T-cell (primary cell): ENCODE results near the gene SIX2. TPM values are rescaled to one million over a fixed set of nuclear protein-coding genes. Genes with fewer than 3 reads are reported as not detected.

ENCODE experiments used
- ATAC-seq, 4 experiments: fragments of 200-7000 bp in 3 of 4; fragments of 150-1000 bp in 1 of 4; cut with Tn5 transposase; replicated peaks in 1 of 4; 1 replicate in 3 of 4; 2 replicates in 1 of 4; pipeline ENCODE4 v1.10.0; 2021; ENCODE audit warnings: moderate library complexity in 3 of 4, mild to moderate bottlenecking in 2 of 4, moderate number of reproducible peaks in 1 of 4
- CTCF ChIA-PET, 2 donors: fragments of 300-600 bp; sonication (Branson Sonifier 250); formaldehyde crosslinking; loops; one replicate each; lab custom pipeline; 2022; ENCODE audit warnings: antibody characterized with exemption in 2 of 2; lab: Charles Lee
- POLR2A ChIA-PET, 2 donors: fragments of 300-600 bp; sonication (Branson Sonifier 250); formaldehyde crosslinking; loops; one replicate each; lab custom pipeline; 2022; ENCODE audit warnings: antibody characterized with exemption in 2 of 2; lab: Charles Lee
- DNase-seq, 35 experiments: peaks; one replicate each; pipeline versions ENCODE4 v3.0.0 to v3.0.0-alpha.2; 2013 to 2023
- H3K27ac ChIP-seq: one replicate; pipeline ENCODE4 v1.5.1; 2013; ENCODE audit warnings: low read length
- H3K27me3 ChIP-seq, 2 experiments: replicated peaks in 1 of 2; 1 replicate in 1 of 2; 2 replicates in 1 of 2; pipeline versions ENCODE4 v1.6.1 to v1.7.0; 2013; ENCODE audit warnings: low read length in 1 of 2, mixed read lengths in 1 of 2; ENCODE audit not compliant: control insufficient read depth in 2 of 2, insufficient read depth in 2 of 2; ENCODE audit errors: extremely low read depth in 1 of 2
- H3K36me3 ChIP-seq, 2 donors: 1 replicate in 1 of 2; 2 replicates in 1 of 2; pipeline versions ENCODE4 v1.6.1 to v1.7.0; 2013; ENCODE audit warnings: low read length in 1 of 2; ENCODE audit not compliant: control insufficient read depth in 2 of 2, insufficient read depth in 1 of 2; ENCODE audit errors: extremely low read depth in 1 of 2
- H3K4me1 ChIP-seq, 2 experiments: 1 replicate in 1 of 2; 2 replicates in 1 of 2; pipeline versions ENCODE4 v1.6.1 to v1.7.0; 2013; ENCODE audit warnings: low read length in 2 of 2, mixed read lengths in 1 of 2; ENCODE audit not compliant: insufficient read depth in 2 of 2, control insufficient read depth in 1 of 2; ENCODE audit errors: extremely low read depth in 1 of 2
- H3K4me3 ChIP-seq, 2 donors: 1 replicate in 1 of 2; 2 replicates in 1 of 2; pipeline versions ENCODE4 v1.5.1 to v1.7.0; 2013; ENCODE audit warnings: mild to moderate bottlenecking in 2 of 2, low read length in 1 of 2, moderate library complexity in 1 of 2; ENCODE audit not compliant: control insufficient read depth in 1 of 2; ENCODE audit errors: extremely low read depth in 1 of 2
- H3K9me3 ChIP-seq: 2 replicates; pipeline ENCODE4 v1.7.0; 2013
- H3K27ac Mint-ChIP-seq, 2 donors: one replicate each; pipeline ENCODE4 v1.8.0; 2020 to 2021; ENCODE audit warnings: mild to moderate bottlenecking in 2 of 2, mixed read lengths in 2 of 2
- H3K27me3 Mint-ChIP-seq, 2 donors: one replicate each; pipeline ENCODE4 v1.8.0; 2021 to 2022; ENCODE audit warnings: mixed read lengths in 2 of 2
- H3K36me3 Mint-ChIP-seq: one replicate; pipeline ENCODE4 v1.8.0; 2021; ENCODE audit warnings: mixed read lengths
- H3K4me1 Mint-ChIP-seq, 3 donors: one replicate each; pipeline ENCODE4 v1.8.0; 2020 to 2022; ENCODE audit warnings: mixed read lengths in 3 of 3, mild to moderate bottlenecking in 1 of 3
- H3K4me3 Mint-ChIP-seq, 3 donors: one replicate each; pipeline ENCODE4 v1.8.0; 2020 to 2022; ENCODE audit warnings: mild to moderate bottlenecking in 3 of 3, mixed read lengths in 3 of 3, moderate library complexity in 3 of 3
- H3K9me3 Mint-ChIP-seq, 3 donors: one replicate each; pipeline ENCODE4 v1.8.0; 2020 to 2022; ENCODE audit warnings: mixed read lengths in 3 of 3
- WGBS: methylation state at CpG from one replicate; pipeline ENCODE4 v1.1.5; 2013; ENCODE audit warnings: missing lambda C conversion rate; ENCODE audit not compliant: insufficient coverage; 5-methylcytosine and 5-hydroxymethylcytosine counted together
- total RNA-seq, 35 experiments: library from RNA in 6 of 35; stranded (reverse) in 6 of 35; fragments of 120-200 nt in 1 of 35; gene quantifications; one replicate each; pipeline versions ENCODE4 v1.2.1 to v1.2.4 and lab custom pipeline; 2013 to 2026

The SIX2 gene
- not detected for total RNA-seq
- total RNA-seq (2013): not detected
- 0 to 0.09 (median 0) reads per million in 29 experiments for total RNA-seq (lab: John Stamatoyannopoulos, UW)

- H3K4me1 ChIP-seq: peaks cover 8 to 39% of the 10 kb centered on the region in 2 experiments
- H3K4me1 Mint-ChIP-seq: peaks cover 24 to 52% (median 50%) of the 10 kb centered on the region in 3 donors
- ATAC-seq: no peak
- peaks cover 17 to 91% of the 10 kb centered on the region in 2 experiments for H3K27me3 ChIP-seq
- WGBS: 3% methylated on average over 59 of the region's 61 CpGs
- ChIA-PET POLR2A (no interaction called here), CTCF (no interaction called here)
- DNase-seq: no peak
- H3K27ac Mint-ChIP-seq: no peak within 1 kb of the TSS
- peaks cover 49 to 74% of the 10 kb centered on the region in 2 donors for H3K27me3 Mint-ChIP-seq
- peak within 1 kb of the TSS; percentile 15 to 76 for H3K4me3 ChIP-seq
- H3K4me3 Mint-ChIP-seq: peak within 1 kb of the TSS; percentile 69 to 74 (median 70)
- H3K27ac ChIP-seq: no peak within 1 kb of the TSS
- no peaks in the 10 kb centered on the region for H3K36me3 ChIP-seq
- no peaks in the 10 kb centered on the region for H3K9me3 ChIP-seq
- H3K36me3 Mint-ChIP-seq: no peaks in the 10 kb centered on the region
- no peaks in the 10 kb centered on the region for H3K9me3 Mint-ChIP-seq
Measured at GRCh38 chr2:45009303-45009927, at the start of gene SIX2. Gene SIX2 (minus strand): TSS chr2:45009452. CDS start chr2:45009110, 342 bp downstream.

- DNase-seq (no peak), ATAC-seq (no peak)
- Mint-ChIP-seq H3K9me3 (no peaks in the 10 kb centered on the region), H3K27ac (no peak overlapping the region), H3K27me3 (peaks cover 8 to 15% of the 10 kb centered on the region in 2 donors), H3K36me3 (no peaks in the 10 kb centered on the region), H3K4me3 (no peak overlapping the region), H3K4me1 (no peaks in the 10 kb centered on the region)
- Histone ChIP-seq H3K4me1 (no peaks in the 10 kb centered on the region), H3K9me3 (no peaks in the 10 kb centered on the region), H3K4me3 (no peak overlapping the region), H3K27me3 (peaks cover 0 to 9% of the 10 kb centered on the region in 2 experiments), H3K36me3 (no peaks in the 10 kb centered on the region), H3K27ac (no peak overlapping the region)
- WGBS: 71% methylated on average over 3 of the region's 7 CpGs
- ChIA-PET POLR2A (no interaction called here), CTCF (no interaction called here)
Measured at GRCh38 chr2:45055162-45055605, 45.9 kb upstream of the SIX2 start.

- Mint-ChIP-seq H3K4me3 (no peak overlapping the region), H3K36me3 (no peaks in the 10 kb centered on the region), H3K4me1 (no peaks in the 10 kb centered on the region), H3K9me3 (no peaks in the 10 kb centered on the region), H3K27ac (no peak overlapping the region), H3K27me3 (peaks cover 10 to 17% of the 10 kb centered on the region in 2 donors)
- Histone ChIP-seq H3K27ac (no peak overlapping the region), H3K4me3 (no peak overlapping the region), H3K4me1 (no peaks in the 10 kb centered on the region), H3K9me3 (no peaks in the 10 kb centered on the region), H3K36me3 (no peaks in the 10 kb centered on the region), H3K27me3 (peaks cover 0 to 12% of the 10 kb centered on the region in 2 experiments)
- ChIA-PET CTCF (no interaction called here), POLR2A (no interaction called here)
- WGBS: 55% methylated on average over 7 of the region's 8 CpGs
- DNase-seq (no peak), ATAC-seq (no peak)
Measured at GRCh38 chr2:45053966-45054365, 44.7 kb upstream of the SIX2 start.

- Mint-ChIP-seq H3K27ac (no peak overlapping the region), H3K36me3 (no peaks in the 10 kb centered on the region), H3K27me3 (peaks cover 10 to 22% of the 10 kb centered on the region in 2 donors), H3K4me3 (no peak overlapping the region), H3K9me3 (no peaks in the 10 kb centered on the region), H3K4me1 (no peaks in the 10 kb centered on the region)
- CTCF ChIA-PET: interaction anchor here in 1 of 2 donors (0.7 kb wide), 1 partner anchor 49 kb away, joined by 4 read pairs; no protein-coding TSS in a partner anchor
- 79% methylated on average over 2 of the region's 5 CpGs for WGBS
- Histone ChIP-seq H3K36me3 (no peaks in the 10 kb centered on the region), H3K9me3 (no peaks in the 10 kb centered on the region), H3K27ac (no peak overlapping the region), H3K4me3 (no peak overlapping the region), H3K27me3 (peaks cover 0 to 6% of the 10 kb centered on the region in 2 experiments), H3K4me1 (no peaks in the 10 kb centered on the region)
- no peak for ATAC-seq
- DNase-seq: no peak
- POLR2A ChIA-PET: no interaction called here
Measured at GRCh38 chr2:45052388-45052928, 43.2 kb upstream of the SIX2 start.

- Histone ChIP-seq H3K4me1 (no peaks in the 10 kb centered on the region), H3K27ac (no peak overlapping the region), H3K9me3 (no peaks in the 10 kb centered on the region), H3K27me3 (peaks cover 0 to 11% of the 10 kb centered on the region in 2 experiments), H3K36me3 (no peaks in the 10 kb centered on the region), H3K4me3 (no peak overlapping the region)
- no peaks in the 10 kb centered on the region for H3K9me3 Mint-ChIP-seq
- no peaks in the 10 kb centered on the region for H3K4me1 Mint-ChIP-seq
- ChIA-PET CTCF (no interaction called here), POLR2A (no interaction called here)
- no peak for DNase-seq
- H3K27ac Mint-ChIP-seq: no peak overlapping the region
- peaks cover 10 to 27% of the 10 kb centered on the region in 2 donors for H3K27me3 Mint-ChIP-seq
- no peak overlapping the region for H3K4me3 Mint-ChIP-seq
- no peak for ATAC-seq
- WGBS: 89% methylated on average over 12 of the region's 19 CpGs
- H3K36me3 Mint-ChIP-seq: no peaks in the 10 kb centered on the region
Measured at GRCh38 chr2:45049569-45050336, 40.5 kb upstream of the SIX2 start.

- H3K27ac Mint-ChIP-seq: no peak overlapping the region
- CTCF ChIA-PET: no interaction called here
Measured at GRCh38 chr2:45047301-45047700, 38.0 kb upstream of the SIX2 start.

More at GRCh38 chr2:45047301-45047700, 38.0 kb upstream of the SIX2 start:
- H3K4me3 ChIP-seq: no peak overlapping the region
- peaks cover 0 to 11% of the 10 kb centered on the region in 2 experiments for H3K27me3 ChIP-seq
- no peak overlapping the region for H3K4me3 Mint-ChIP-seq
- H3K36me3 Mint-ChIP-seq: no peaks in the 10 kb centered on the region
- no peak for ATAC-seq
- peaks cover 14 to 31% of the 10 kb centered on the region in 2 donors for H3K27me3 Mint-ChIP-seq
- no peaks in the 10 kb centered on the region for H3K4me1 Mint-ChIP-seq
- H3K27ac ChIP-seq: no peak overlapping the region
- 56% methylated on average over 1 of the region's 4 CpGs for WGBS
- H3K9me3 ChIP-seq: no peaks in the 10 kb centered on the region
- DNase-seq: no peak
- no peaks in the 10 kb centered on the region for H3K36me3 ChIP-seq
- POLR2A ChIA-PET: no interaction called here
- no peaks in the 10 kb centered on the region for H3K4me1 ChIP-seq
- H3K9me3 Mint-ChIP-seq: no peaks in the 10 kb centered on the region
